Loucy (cell line): Measurements from ENCODE around the gene KCNMA1.

Experiments
- H2AFZ ChIP-seq: fragments of 200-600 bp; sonication (generic); 2 replicates; pipeline ENCODE4 v1.6.0; 2016; ENCODE audit warnings: antibody characterized with exemption, mild to moderate bottlenecking, low read length, moderate library complexity
- H3F3A ChIP-seq: fragments of 200-600 bp; 2 replicates; pipeline ENCODE4 v1.6.0; 2016; ENCODE audit warnings: antibody characterized with exemption, low read depth, mild to moderate bottlenecking
- H3K27me3 ChIP-seq: fragments of 200-600 bp; sonication (generic); 2 replicates; pipeline ENCODE4 v1.6.1; 2014; ENCODE audit warnings: low read length, mild to moderate bottlenecking; ENCODE audit not compliant: insufficient read depth, poor library complexity, severe bottlenecking
- H3K36me3 ChIP-seq: fragments of 200-600 bp; sonication (generic); 2 replicates; pipeline ENCODE4 v1.6.1; 2016; ENCODE audit warnings: low read length; ENCODE audit not compliant: insufficient read depth
- H3K4me1 ChIP-seq: fragments of 200-600 bp; sonication (generic); 2 replicates; pipeline ENCODE4 v1.5.1; 2014; ENCODE audit warnings: low read length, mild to moderate bottlenecking; ENCODE audit not compliant: insufficient read depth, poor library complexity, severe bottlenecking
- H3K4me2 ChIP-seq: fragments of 200-600 bp; sonication (generic); 2 replicates; pipeline ENCODE4 v1.6.0; 2014; ENCODE audit warnings: antibody characterized with exemption, low read length, low read depth, mild to moderate bottlenecking; ENCODE audit not compliant: poor library complexity, severe bottlenecking
- H3K4me3 ChIP-seq: fragments of 200-600 bp; sonication (generic); 2 replicates; pipeline ENCODE4 v1.5.1; 2014; ENCODE audit warnings: low read length, mild to moderate bottlenecking, mixed read lengths; ENCODE audit not compliant: poor library complexity, severe bottlenecking
- H3K79me2 ChIP-seq: fragments of 200-600 bp; sonication (generic); 2 replicates; pipeline ENCODE4 v1.6.1; 2014; ENCODE audit warnings: low read length; ENCODE audit not compliant: insufficient read depth
- H3K9ac ChIP-seq: fragments of 200-600 bp; sonication (generic); 2 replicates; pipeline ENCODE4 v1.6.0; 2014; ENCODE audit warnings: mild to moderate bottlenecking, low read depth, low read length, moderate library complexity; ENCODE audit not compliant: poor library complexity, severe bottlenecking
- H3K9me2 ChIP-seq: fragments of 200-600 bp; sonication (generic); replicated peaks from 2 replicates; pipeline ENCODE4 v1.6.1; 2016; ENCODE audit warnings: low read depth, low read length, mixed read lengths
- H3K9me3 ChIP-seq: fragments of 200-600 bp; sonication (generic); 2 replicates; pipeline ENCODE4 v1.6.1; 2014; ENCODE audit warnings: mild to moderate bottlenecking, antibody characterized with exemption, low read length, low read depth; ENCODE audit not compliant: insufficient read depth
- H4K20me1 ChIP-seq: fragments of 200-600 bp; sonication (generic); 2 replicates; pipeline ENCODE4 v1.6.0; 2014; ENCODE audit warnings: antibody characterized with exemption, low read length, mild to moderate bottlenecking; ENCODE audit not compliant: insufficient read depth, poor library complexity, severe bottlenecking
- EZH2phosphoT487 ChIP-seq: fragments of 200-600 bp; IDR thresholded peaks from 2 replicates; pipeline ENCODE4 v1.6.1; 2018; ENCODE audit warnings: antibody characterized with exemption, mild to moderate bottlenecking, moderate library complexity, borderline replicate concordance
- TF ChIP-seq, protein P1 (sequence below): fragments of 200-600 bp; sonication (generic); conservative IDR thresholded peaks from 2 replicates; pipeline ENCODE4 v1.5.1; 2014; ENCODE audit warnings: mild to moderate bottlenecking, antibody characterized with exemption, low read length

KCNMA1 gene

GRCh38 chr10:77081481-77081891, 556.1 kb downstream of the KCNMA1 start:
- H3K9me2 ChIP-seq, result no peaks in the 10 kb centered on the region
- no peaks in the 10 kb centered on the region for H3K79me2 ChIP-seq
- no peak overlapping the region for H2AFZ ChIP-seq
- H3K36me3 ChIP-seq, result no peaks in the 10 kb centered on the region
- H3K9ac ChIP-seq, result no peak overlapping the region
- no peak overlapping the region for H3K4me3 ChIP-seq
- no peaks in the 10 kb centered on the region for H3K9me3 ChIP-seq
- no peaks in the 10 kb centered on the region for H3K27me3 ChIP-seq
- TF ChIP-seq, protein P1, sequence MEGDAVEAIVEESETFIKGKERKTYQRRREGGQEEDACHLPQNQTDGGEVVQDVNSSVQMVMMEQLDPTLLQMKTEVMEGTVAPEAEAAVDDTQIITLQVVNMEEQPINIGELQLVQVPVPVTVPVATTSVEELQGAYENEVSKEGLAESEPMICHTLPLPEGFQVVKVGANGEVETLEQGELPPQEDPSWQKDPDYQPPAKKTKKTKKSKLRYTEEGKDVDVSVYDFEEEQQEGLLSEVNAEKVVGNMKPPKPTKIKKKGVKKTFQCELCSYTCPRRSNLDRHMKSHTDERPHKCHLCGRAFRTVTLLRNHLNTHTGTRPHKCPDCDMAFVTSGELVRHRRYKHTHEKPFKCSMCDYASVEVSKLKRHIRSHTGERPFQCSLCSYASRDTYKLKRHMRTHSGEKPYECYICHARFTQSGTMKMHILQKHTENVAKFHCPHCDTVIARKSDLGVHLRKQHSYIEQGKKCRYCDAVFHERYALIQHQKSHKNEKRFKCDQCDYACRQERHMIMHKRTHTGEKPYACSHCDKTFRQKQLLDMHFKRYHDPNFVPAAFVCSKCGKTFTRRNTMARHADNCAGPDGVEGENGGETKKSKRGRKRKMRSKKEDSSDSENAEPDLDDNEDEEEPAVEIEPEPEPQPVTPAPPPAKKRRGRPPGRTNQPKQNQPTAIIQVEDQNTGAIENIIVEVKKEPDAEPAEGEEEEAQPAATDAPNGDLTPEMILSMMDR, result no peak
- no peak for TF ChIP-seq EZH2phosphoT487
- peaks cover 5% of the 10 kb centered on the region for H3K4me1 ChIP-seq
- H3F3A ChIP-seq, result no peaks in the 10 kb centered on the region
- no peaks in the 10 kb centered on the region for H4K20me1 ChIP-seq
- no peak overlapping the region for H3K4me2 ChIP-seq

GRCh38 chr10:77080361-77081027, 557.1 kb downstream of the KCNMA1 start:
- TF ChIP-seq EZH2phosphoT487, result no peak
- TF ChIP-seq, protein P1, result no peak
- H3K4me1 ChIP-seq, result no peaks in the 10 kb centered on the region
- H3K4me2 ChIP-seq, result no peak overlapping the region
- H3K36me3 ChIP-seq, result no peaks in the 10 kb centered on the region
- H3K9me3 ChIP-seq, result no peaks in the 10 kb centered on the region
- no peaks in the 10 kb centered on the region for H3K79me2 ChIP-seq
- H4K20me1 ChIP-seq, result no peaks in the 10 kb centered on the region
- H3K27me3 ChIP-seq, result no peaks in the 10 kb centered on the region
- no peaks in the 10 kb centered on the region for H3F3A ChIP-seq
- H2AFZ ChIP-seq, result no peak overlapping the region
- no peaks in the 10 kb centered on the region for H3K9me2 ChIP-seq
- H3K4me3 ChIP-seq, result no peak overlapping the region
- H3K9ac ChIP-seq, result no peak overlapping the region

GRCh38 chr10:77079592-77080300, 557.9 kb downstream of the KCNMA1 start:
- Histone ChIP-seq H3K27me3 (no peaks in the 10 kb centered on the region), H4K20me1 (no peaks in the 10 kb centered on the region), H3K9me2 (no peaks in the 10 kb centered on the region), H3K4me2 (no peak overlapping the region), H3K9ac (no peak overlapping the region), H3K9me3 (no peaks in the 10 kb centered on the region), H3K4me1 (no peaks in the 10 kb centered on the region), H3K36me3 (no peaks in the 10 kb centered on the region), H3K4me3 (no peak overlapping the region), H3F3A (no peaks in the 10 kb centered on the region), H3K79me2 (no peaks in the 10 kb centered on the region), H2AFZ (no peak overlapping the region)
- no peak for TF ChIP-seq EZH2phosphoT487
- TF ChIP-seq, protein P1, result no peak
